ENCODE results near the gene KIAA0825.

Gene KIAA0825

DNA sequence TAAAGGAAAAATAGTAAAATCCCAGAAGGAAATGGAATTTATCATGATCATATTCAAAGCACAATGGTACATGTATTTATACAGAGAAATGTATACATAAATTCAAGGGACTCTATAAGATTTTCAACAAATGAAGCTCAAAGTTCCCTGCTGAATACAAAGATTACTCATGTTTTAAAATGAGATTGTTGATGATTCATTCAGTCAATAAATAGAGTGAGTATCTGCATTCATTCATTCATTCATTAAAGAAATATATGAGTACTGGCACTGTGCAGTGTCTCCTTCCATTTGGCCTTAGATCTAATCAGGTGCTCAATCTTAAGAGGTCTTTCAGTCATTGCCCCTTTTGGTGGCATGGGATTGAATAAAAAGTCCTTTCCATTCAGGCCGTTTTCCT, 310.0 kb downstream of the KIAA0825 start:
- Histone ChIP-seq H3K27me3 (ENCODE audit: control insufficient read depth in 5 of 5, insufficient read depth in 4 of 5, low read length in 5 of 5) (no peaks in the 10 kb centered on the region), H3K9me3 (ENCODE audit: control insufficient read depth in 5 of 5, low read length in 5 of 5) (no peaks in the 10 kb centered on the region), H3K4me3 (ENCODE audit: low read depth in 1 of 5, low read length in 5 of 5) (no peak overlapping the region), H3K27ac (ENCODE audit: low read depth, low read length) (no peak overlapping the region), H3K4me1 (ENCODE audit: control insufficient read depth in 5 of 5, insufficient read depth in 5 of 5, low read length in 5 of 5) (no peaks in the 10 kb centered on the region), H3K9ac (ENCODE audit: low read length in 5 of 5) (no peak overlapping the region), H3K36me3 (ENCODE audit: control insufficient read depth in 5 of 5, insufficient read depth in 5 of 5, low read length in 5 of 5) (no peaks in the 10 kb centered on the region)

- no peaks in the 10 kb centered on the region for H3K4me1 ChIP-seq (ENCODE audit: control insufficient read depth in 5 of 5, insufficient read depth in 5 of 5, low read length in 5 of 5)
- H3K36me3 ChIP-seq (ENCODE audit: control insufficient read depth in 5 of 5, insufficient read depth in 5 of 5, low read length in 5 of 5): no peaks in the 10 kb centered on the region
- H3K27me3 ChIP-seq (ENCODE audit: control insufficient read depth in 5 of 5, insufficient read depth in 4 of 5, low read length in 5 of 5): no peaks in the 10 kb centered on the region
- H3K27ac ChIP-seq (ENCODE audit: low read depth, low read length): no peak overlapping the region
- no peak overlapping the region for H3K4me3 ChIP-seq (ENCODE audit: low read depth in 1 of 5, low read length in 5 of 5)
- H3K9me3 ChIP-seq (ENCODE audit: control insufficient read depth in 5 of 5, low read length in 5 of 5): no peaks in the 10 kb centered on the region
- H3K9ac ChIP-seq (ENCODE audit: low read length in 5 of 5): no peak overlapping the region
Observed at GRCh38 chr5:94304146-94304545, 314.3 kb downstream of the KIAA0825 start.

GRCh38 chr5:94288937-94289336, 329.5 kb downstream of the KIAA0825 start:
- H3K4me1 ChIP-seq (ENCODE audit: control insufficient read depth in 5 of 5, insufficient read depth in 5 of 5, low read length in 5 of 5): no peaks in the 10 kb centered on the region
- no peaks in the 10 kb centered on the region for H3K9me3 ChIP-seq (ENCODE audit: control insufficient read depth in 5 of 5, low read length in 5 of 5)
- H3K9ac ChIP-seq (ENCODE audit: low read length in 5 of 5): no peak overlapping the region
- no peak overlapping the region for H3K27ac ChIP-seq (ENCODE audit: low read depth, low read length)
- no peaks in the 10 kb centered on the region for H3K36me3 ChIP-seq (ENCODE audit: control insufficient read depth in 5 of 5, insufficient read depth in 5 of 5, low read length in 5 of 5)
- no peak overlapping the region for H3K4me3 ChIP-seq (ENCODE audit: low read depth in 1 of 5, low read length in 5 of 5)
- no peaks in the 10 kb centered on the region for H3K27me3 ChIP-seq (ENCODE audit: control insufficient read depth in 5 of 5, insufficient read depth in 4 of 5, low read length in 5 of 5)

DNA sequence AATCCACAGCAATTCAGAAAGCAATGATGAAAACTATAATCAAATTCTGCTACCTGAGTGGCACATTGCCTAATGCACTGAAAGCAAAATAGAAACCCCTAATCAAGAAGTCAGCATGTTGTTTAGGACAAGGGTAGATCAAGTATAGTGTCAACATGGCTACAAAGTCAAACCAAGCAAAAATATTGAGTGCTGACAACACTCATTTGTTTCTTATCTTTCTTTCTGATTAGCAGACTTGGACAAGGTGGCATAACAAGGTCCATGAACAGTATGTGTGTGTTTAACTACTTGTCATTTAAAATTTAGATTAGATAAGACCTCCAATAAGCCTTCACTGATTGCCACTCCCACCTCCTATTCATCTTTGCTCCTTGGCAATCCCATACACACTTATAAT, 332.4 kb downstream of the KIAA0825 start:
- H3K27me3 ChIP-seq (ENCODE audit: control insufficient read depth in 5 of 5, insufficient read depth in 4 of 5, low read length in 5 of 5): no peaks in the 10 kb centered on the region
- H3K4me3 ChIP-seq (ENCODE audit: low read depth in 1 of 5, low read length in 5 of 5): no peak overlapping the region
- H3K9ac ChIP-seq (ENCODE audit: low read length in 5 of 5): no peak overlapping the region
- no peaks in the 10 kb centered on the region for H3K9me3 ChIP-seq (ENCODE audit: control insufficient read depth in 5 of 5, low read length in 5 of 5)
- H3K27ac ChIP-seq (ENCODE audit: low read depth, low read length): no peak overlapping the region
- no peaks in the 10 kb centered on the region for H3K36me3 ChIP-seq (ENCODE audit: control insufficient read depth in 5 of 5, insufficient read depth in 5 of 5, low read length in 5 of 5)
- H3K4me1 ChIP-seq (ENCODE audit: control insufficient read depth in 5 of 5, insufficient read depth in 5 of 5, low read length in 5 of 5): no peaks in the 10 kb centered on the region

- Histone ChIP-seq H3K36me3 (ENCODE audit: control insufficient read depth in 5 of 5, insufficient read depth in 5 of 5, low read length in 5 of 5) (no peaks in the 10 kb centered on the region), H3K4me1 (ENCODE audit: control insufficient read depth in 5 of 5, insufficient read depth in 5 of 5, low read length in 5 of 5) (no peaks in the 10 kb centered on the region), H3K9ac (ENCODE audit: low read length in 5 of 5) (no peak overlapping the region), H3K27ac (ENCODE audit: low read depth, low read length) (no peak overlapping the region), H3K4me3 (ENCODE audit: low read depth in 1 of 5, low read length in 5 of 5) (no peak overlapping the region), H3K9me3 (ENCODE audit: control insufficient read depth in 5 of 5, low read length in 5 of 5) (no peaks in the 10 kb centered on the region), H3K27me3 (ENCODE audit: control insufficient read depth in 5 of 5, insufficient read depth in 4 of 5, low read length in 5 of 5) (no peaks in the 10 kb centered on the region)
Observed at GRCh38 chr5:94283093-94283492, 335.3 kb downstream of the KIAA0825 start.

GRCh38 chr5:94281236-94281801, 337.1 kb downstream of the KIAA0825 start:
- Histone ChIP-seq H3K4me3 (ENCODE audit: low read depth in 1 of 5, low read length in 5 of 5) (no peak overlapping the region), H3K9ac (ENCODE audit: low read length in 5 of 5) (no peak overlapping the region), H3K27ac (ENCODE audit: low read depth, low read length) (no peak overlapping the region), H3K36me3 (ENCODE audit: control insufficient read depth in 5 of 5, insufficient read depth in 5 of 5, low read length in 5 of 5) (no peaks in the 10 kb centered on the region), H3K4me1 (ENCODE audit: control insufficient read depth in 5 of 5, insufficient read depth in 5 of 5, low read length in 5 of 5) (peaks cover 0 to 7% (median 0%) of the 10 kb centered on the region in 5 donors), H3K9me3 (ENCODE audit: control insufficient read depth in 5 of 5, low read length in 5 of 5) (no peaks in the 10 kb centered on the region), H3K27me3 (ENCODE audit: control insufficient read depth in 5 of 5, insufficient read depth in 4 of 5, low read length in 5 of 5) (no peaks in the 10 kb centered on the region)

GRCh38 chr5:94276751-94277150, 341.7 kb downstream of the KIAA0825 start:
- Histone ChIP-seq H3K9ac (ENCODE audit: low read length in 5 of 5) (no peak overlapping the region), H3K4me3 (ENCODE audit: low read depth in 1 of 5, low read length in 5 of 5) (no peak overlapping the region), H3K27me3 (ENCODE audit: control insufficient read depth in 5 of 5, insufficient read depth in 4 of 5, low read length in 5 of 5) (no peaks in the 10 kb centered on the region), H3K9me3 (ENCODE audit: control insufficient read depth in 5 of 5, low read length in 5 of 5) (no peaks in the 10 kb centered on the region), H3K36me3 (ENCODE audit: control insufficient read depth in 5 of 5, insufficient read depth in 5 of 5, low read length in 5 of 5) (no peaks in the 10 kb centered on the region), H3K27ac (ENCODE audit: low read depth, low read length) (no peak overlapping the region), H3K4me1 (ENCODE audit: control insufficient read depth in 5 of 5, insufficient read depth in 5 of 5, low read length in 5 of 5) (peaks cover 0 to 8% (median 0%) of the 10 kb centered on the region in 5 donors)

DNA sequence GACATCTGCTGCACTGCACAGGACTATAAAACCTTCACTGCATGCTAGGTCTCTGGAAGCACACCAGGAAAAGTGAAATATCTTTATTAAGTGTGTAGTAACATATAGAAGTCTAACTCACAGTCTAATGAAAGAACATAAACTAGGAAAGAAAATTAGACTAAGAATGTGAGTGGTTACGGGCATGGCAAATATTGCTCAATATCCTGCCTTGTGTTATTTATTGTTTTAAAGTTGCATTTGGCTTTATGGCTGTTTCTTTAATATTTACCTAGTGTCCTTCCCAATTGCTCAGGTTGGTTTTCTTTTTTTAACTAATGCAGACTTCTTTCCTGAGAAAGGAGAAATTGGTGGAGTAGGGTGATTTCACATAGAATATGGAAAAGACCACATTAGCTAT, 342.4 kb downstream of the KIAA0825 start:
- H3K9me3 ChIP-seq (ENCODE audit: control insufficient read depth in 5 of 5, low read length in 5 of 5): no peaks in the 10 kb centered on the region
- no peaks in the 10 kb centered on the region for H3K36me3 ChIP-seq (ENCODE audit: control insufficient read depth in 5 of 5, insufficient read depth in 5 of 5, low read length in 5 of 5)
- H3K4me1 ChIP-seq (ENCODE audit: control insufficient read depth in 5 of 5, insufficient read depth in 5 of 5, low read length in 5 of 5): peaks cover 0 to 8% (median 0%) of the 10 kb centered on the region in 5 donors
- H3K9ac ChIP-seq (ENCODE audit: low read length in 5 of 5): no peak overlapping the region
- H3K27ac ChIP-seq (ENCODE audit: low read depth, low read length): no peak overlapping the region
- no peak overlapping the region for H3K4me3 ChIP-seq (ENCODE audit: low read depth in 1 of 5, low read length in 5 of 5)
- H3K27me3 ChIP-seq (ENCODE audit: control insufficient read depth in 5 of 5, insufficient read depth in 4 of 5, low read length in 5 of 5): no peaks in the 10 kb centered on the region

DNA sequence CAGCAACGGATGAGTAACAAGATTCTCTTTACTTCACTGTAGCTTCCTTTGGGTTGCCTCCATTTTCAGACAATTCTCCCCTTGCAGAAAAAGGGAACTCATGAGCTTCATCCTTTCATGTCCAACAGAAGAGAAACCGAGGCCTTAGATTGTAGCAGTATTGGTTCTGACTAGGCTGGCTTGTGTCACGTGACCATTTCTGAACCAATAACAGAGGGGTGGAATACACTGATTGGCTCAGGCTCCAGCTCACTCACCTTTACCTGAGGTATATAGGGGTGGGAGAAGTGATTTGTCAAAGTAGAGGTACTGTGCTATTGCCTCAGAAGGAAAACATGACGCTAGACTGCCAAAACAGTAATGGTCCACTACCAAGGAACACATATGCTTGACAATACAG, 343.7 kb downstream of the KIAA0825 start:
- H3K4me3 ChIP-seq (ENCODE audit: low read depth in 1 of 5, low read length in 5 of 5): no peak overlapping the region
- no peak overlapping the region for H3K9ac ChIP-seq (ENCODE audit: low read length in 5 of 5)
- H3K27me3 ChIP-seq (ENCODE audit: control insufficient read depth in 5 of 5, insufficient read depth in 4 of 5, low read length in 5 of 5): no peaks in the 10 kb centered on the region
- no peaks in the 10 kb centered on the region for H3K36me3 ChIP-seq (ENCODE audit: control insufficient read depth in 5 of 5, insufficient read depth in 5 of 5, low read length in 5 of 5)
- peaks cover 0 to 8% (median 0%) of the 10 kb centered on the region in 5 donors for H3K4me1 ChIP-seq (ENCODE audit: control insufficient read depth in 5 of 5, insufficient read depth in 5 of 5, low read length in 5 of 5)
- H3K27ac ChIP-seq (ENCODE audit: low read depth, low read length): no peak overlapping the region
- H3K9me3 ChIP-seq (ENCODE audit: control insufficient read depth in 5 of 5, low read length in 5 of 5): peaks cover 0 to 7% (median 0%) of the 10 kb centered on the region in 5 donors

DNA sequence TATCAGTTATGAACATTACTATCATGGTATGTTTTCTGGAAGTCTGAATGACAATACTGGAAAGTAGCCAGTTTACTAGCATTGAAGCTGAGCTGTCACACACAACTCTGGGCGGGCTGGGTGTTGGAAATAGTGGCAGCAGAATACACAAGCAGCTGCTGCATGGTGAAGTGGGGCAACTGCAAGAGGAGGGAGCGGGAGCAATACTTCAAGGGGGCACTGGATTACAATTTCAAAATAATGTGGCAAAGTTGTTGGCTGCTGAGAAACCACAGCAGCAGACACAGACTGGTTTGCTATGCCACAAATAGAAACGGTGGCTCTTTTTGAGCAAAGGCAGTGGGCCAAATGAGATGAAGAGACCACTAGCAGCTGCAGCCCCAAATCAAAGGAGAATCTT, 350.2 kb downstream of the KIAA0825 start:
- H3K9ac ChIP-seq (ENCODE audit: low read length in 5 of 5): no peak overlapping the region
- H3K27ac ChIP-seq (ENCODE audit: low read depth, low read length): no peak overlapping the region
- no peak overlapping the region for H3K4me3 ChIP-seq (ENCODE audit: low read depth in 1 of 5, low read length in 5 of 5)
- H3K27me3 ChIP-seq (ENCODE audit: control insufficient read depth in 5 of 5, insufficient read depth in 4 of 5, low read length in 5 of 5): no peaks in the 10 kb centered on the region
- H3K36me3 ChIP-seq (ENCODE audit: control insufficient read depth in 5 of 5, insufficient read depth in 5 of 5, low read length in 5 of 5): no peaks in the 10 kb centered on the region
- peaks cover 0 to 7% (median 0%) of the 10 kb centered on the region in 5 donors for H3K9me3 ChIP-seq (ENCODE audit: control insufficient read depth in 5 of 5, low read length in 5 of 5)
- H3K4me1 ChIP-seq (ENCODE audit: control insufficient read depth in 5 of 5, insufficient read depth in 5 of 5, low read length in 5 of 5): no peaks in the 10 kb centered on the region
